HepG2 (cell line): ENCODE measurements around the gene TTYH1. TPM values are rescaled to one million over a fixed set of nuclear protein-coding genes. Genes with fewer than 3 reads are reported as not detected.
A peak's percentile ranks its signal among the peaks of the same experiment; 100 is the strongest.

Source experiments
- AKAP8 ChIP-seq: sonication (generic); formaldehyde crosslinking; IDR thresholded peaks from 2 replicates; pipeline ENCODE4 v1.5.1; 2020; ENCODE audit warnings: mild to moderate bottlenecking, missing genetic modification reagents
- GFI1 ChIP-seq: sonication (generic); formaldehyde crosslinking; IDR thresholded peaks from 2 replicates; pipeline ENCODE4 v1.5.0; 2020; ENCODE audit warnings: missing genetic modification reagents, mild to moderate bottlenecking, borderline replicate concordance
- HCFC1 ChIP-seq: fragments of 150-350 bp; IDR thresholded peaks from 2 replicates; pipeline ENCODE4 v1.6.1; 2014; ENCODE audit warnings: low read depth, low read length
- HNRNPL ChIP-seq: fragments of 200-400 bp; formaldehyde crosslinking; IDR thresholded peaks from 2 replicates; pipeline ENCODE4 v1.6.1; 2017; ENCODE audit warnings: mild to moderate bottlenecking, low read depth, low read length
- MBD4 ChIP-seq: IDR thresholded peaks from 2 replicates; pipeline ENCODE4 v1.6.1; 2012; ENCODE audit warnings: low read length, inconsistent platforms, borderline replicate concordance
- MYC ChIP-seq: sonication (generic); formaldehyde crosslinking; IDR thresholded peaks from 2 replicates; pipeline ENCODE4 v1.9.0; 2021; ENCODE audit warnings: missing genetic modification reagents, borderline replicate concordance
- MYNN ChIP-seq: sonication (generic); formaldehyde crosslinking; IDR thresholded peaks from 2 replicates; pipeline ENCODE4 v1.4.0; 2020; ENCODE audit warnings: mild to moderate bottlenecking, low read depth, missing genetic modification reagents
- PHF5A ChIP-seq: IDR thresholded peaks from one replicate; pipeline ENCODE4 v1.6.1; 2018; ENCODE audit warnings: low read depth, missing genetic modification reagents; ENCODE audit not compliant: unreplicated experiment
- RARA ChIP-seq: IDR thresholded peaks from 2 replicates; pipeline ENCODE4 v1.6.1; 2016; ENCODE audit warnings: missing genetic modification reagents, missing compliant biosample characterization
- RBFOX2 ChIP-seq: fragments of 200-400 bp; formaldehyde crosslinking; IDR thresholded peaks from 2 replicates; pipeline ENCODE4 v1.6.1; 2017; ENCODE audit warnings: low read depth, mild to moderate bottlenecking, low read length
- REPIN1 ChIP-seq: sonication (generic); formaldehyde crosslinking; IDR thresholded peaks from 2 replicates; pipeline ENCODE4 v1.8.0; 2022; ENCODE audit warnings: missing genetic modification reagents, low read depth, mild to moderate bottlenecking, borderline replicate concordance
- SYNCRIP ChIP-seq: fragments of 200-400 bp; formaldehyde crosslinking; IDR thresholded peaks from 2 replicates; pipeline ENCODE4 v1.6.1; 2018; ENCODE audit warnings: mild to moderate bottlenecking, low read depth, low read length; ENCODE audit not compliant: insufficient read depth
- TAF15 ChIP-seq: fragments of 200-400 bp; formaldehyde crosslinking; IDR thresholded peaks from one replicate; pipeline ENCODE4 v1.6.1; 2018; ENCODE audit warnings: mild to moderate bottlenecking, low read depth, low read length; ENCODE audit not compliant: poor library complexity, severe bottlenecking
- TARDBP ChIP-seq: sonication (generic); formaldehyde crosslinking; IDR thresholded peaks from 2 replicates; pipeline ENCODE4 v1.8.0; 2022; ENCODE audit warnings: mild to moderate bottlenecking, missing genetic modification reagents
- TOPORS ChIP-seq: sonication (generic); formaldehyde crosslinking; IDR thresholded peaks from 2 replicates; pipeline ENCODE4 v1.8.0; 2023; ENCODE audit warnings: mild to moderate bottlenecking, missing genetic modification reagents
- ZNF326 ChIP-seq: sonication (generic); formaldehyde crosslinking; IDR thresholded peaks from 2 replicates; pipeline ENCODE4 v1.4.0; 2020; ENCODE audit warnings: missing genetic modification reagents, borderline replicate concordance
- ZNF354B ChIP-seq: sonication (generic); formaldehyde crosslinking; IDR thresholded peaks from 2 replicates; pipeline ENCODE4 v1.8.0; 2022; ENCODE audit warnings: mild to moderate bottlenecking, missing genetic modification reagents
- ZNF383 ChIP-seq: sonication (generic); formaldehyde crosslinking; IDR thresholded peaks from 2 replicates; pipeline ENCODE4 v1.4.0; 2020; ENCODE audit warnings: missing genetic modification reagents, mild to moderate bottlenecking, borderline replicate concordance
- ZNF468 ChIP-seq: sonication (generic); formaldehyde crosslinking; IDR thresholded peaks from 2 replicates; pipeline ENCODE4 v1.8.0; 2022; ENCODE audit warnings: mild to moderate bottlenecking, moderate library complexity, missing genetic modification reagents
- ZNF501 ChIP-seq: sonication (generic); formaldehyde crosslinking; IDR thresholded peaks from 2 replicates; pipeline ENCODE4 v1.5.1; 2020; ENCODE audit warnings: mild to moderate bottlenecking, moderate library complexity, missing genetic modification reagents
- ZNF678 ChIP-seq: sonication (generic); formaldehyde crosslinking; IDR thresholded peaks from 2 replicates; pipeline ENCODE4 v1.4.0; 2020; ENCODE audit warnings: mild to moderate bottlenecking, missing genetic modification reagents
- polyA plus RNA-seq, 8 experiments: library from polyadenylated mRNA; depleted of rRNA in 3 of 8; stranded (reverse) in 7 of 8; unstranded in 1 of 8; fragments of >200 nt; fragmentation: Illumina TruSeq in 4 of 8; extraction: Trizol in 4 of 8; gene quantifications; 2 replicates each; pipeline versions ENCODE4 v1.2.1 to v1.2.3, GENCODE V29; 2011 to 2016; ENCODE audit warnings: low read depth in 4 of 8, missing spikeins in 1 of 8, mixed read lengths in 1 of 8; ENCODE audit not compliant: insufficient read depth in 1 of 8
- total RNA-seq, 5 experiments: library from RNA; depleted of rRNA; stranded (reverse); fragments of >200 nt; fragmentation: Illumina TruSeq; extraction: Trizol; gene quantifications; 2 replicates each; pipeline ENCODE4 v1.2.3, GENCODE V29; 2016; ENCODE audit warnings: low read depth in 1 of 5
- TF ChIP-seq, protein P1 (sequence below): IDR thresholded peaks from 2 replicates; pipeline ENCODE4 v1.4.0; 2020; ENCODE audit warnings: mild to moderate bottlenecking, missing genetic modification reagents
- TF ChIP-seq, protein P2 (sequence below): sonication (generic); formaldehyde crosslinking; IDR thresholded peaks from 2 replicates; pipeline ENCODE4 v1.5.0; 2020; ENCODE audit warnings: missing genetic modification reagents, mild to moderate bottlenecking, borderline replicate concordance
- TF ChIP-seq, protein P3 (sequence below): sonication (generic); formaldehyde crosslinking; IDR thresholded peaks from 2 replicates; pipeline ENCODE4 v1.4.0; 2020; ENCODE audit warnings: missing genetic modification reagents

The TTYH1 gene
- total and polyA plus RNA-seq, 2 of the 13 experiments (the other 11 are each of a cell fraction or from before 2014, with no cell fraction given): 6.9 to 19.9 TPM

DNA sequence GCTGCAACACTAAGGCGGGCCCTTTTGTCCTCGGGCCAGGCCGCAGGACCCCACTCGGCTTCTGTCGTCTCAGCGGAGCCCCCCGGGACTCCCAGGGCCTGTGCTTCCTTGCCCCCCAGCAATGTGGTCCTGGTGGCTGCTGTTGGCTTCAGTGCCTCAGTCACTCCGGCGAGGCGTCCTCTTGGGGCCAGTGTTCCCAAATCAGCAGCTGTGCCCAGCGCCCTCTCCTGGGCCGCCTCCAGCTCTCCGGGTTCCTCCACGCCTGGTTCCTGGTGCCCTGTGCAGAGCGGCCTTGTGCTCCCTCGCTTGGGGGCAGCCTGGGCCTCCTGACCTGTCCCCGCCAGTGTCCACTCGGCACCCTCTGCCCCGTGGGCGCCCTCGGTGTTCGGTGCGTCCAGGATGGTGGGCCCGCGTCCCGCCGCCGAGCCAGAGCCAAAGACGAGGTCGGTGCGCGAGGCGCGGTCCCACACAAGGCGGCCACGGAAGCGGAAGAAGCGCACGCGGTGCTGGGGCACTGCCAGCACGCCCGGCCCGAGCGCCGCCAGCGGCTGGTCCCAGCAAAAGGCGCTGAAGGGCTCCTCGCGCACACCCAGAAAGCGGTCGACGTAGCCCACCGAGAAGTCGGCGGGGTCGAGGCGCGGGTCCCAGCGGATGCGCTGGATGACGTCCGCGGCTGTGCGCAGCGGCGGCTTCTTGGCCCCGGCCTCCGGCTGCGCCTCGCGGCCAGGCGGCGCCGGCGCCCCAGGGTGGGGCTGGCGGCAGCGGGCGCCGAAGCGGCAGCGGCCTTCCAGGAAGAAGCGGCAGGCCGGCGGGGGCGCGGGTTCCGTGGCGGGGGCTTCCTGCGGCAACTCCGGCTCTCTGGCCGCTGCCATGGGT is 47.6 kb downstream of the TTYH1 start (continued):
- TF ChIP-seq, protein P1, sequence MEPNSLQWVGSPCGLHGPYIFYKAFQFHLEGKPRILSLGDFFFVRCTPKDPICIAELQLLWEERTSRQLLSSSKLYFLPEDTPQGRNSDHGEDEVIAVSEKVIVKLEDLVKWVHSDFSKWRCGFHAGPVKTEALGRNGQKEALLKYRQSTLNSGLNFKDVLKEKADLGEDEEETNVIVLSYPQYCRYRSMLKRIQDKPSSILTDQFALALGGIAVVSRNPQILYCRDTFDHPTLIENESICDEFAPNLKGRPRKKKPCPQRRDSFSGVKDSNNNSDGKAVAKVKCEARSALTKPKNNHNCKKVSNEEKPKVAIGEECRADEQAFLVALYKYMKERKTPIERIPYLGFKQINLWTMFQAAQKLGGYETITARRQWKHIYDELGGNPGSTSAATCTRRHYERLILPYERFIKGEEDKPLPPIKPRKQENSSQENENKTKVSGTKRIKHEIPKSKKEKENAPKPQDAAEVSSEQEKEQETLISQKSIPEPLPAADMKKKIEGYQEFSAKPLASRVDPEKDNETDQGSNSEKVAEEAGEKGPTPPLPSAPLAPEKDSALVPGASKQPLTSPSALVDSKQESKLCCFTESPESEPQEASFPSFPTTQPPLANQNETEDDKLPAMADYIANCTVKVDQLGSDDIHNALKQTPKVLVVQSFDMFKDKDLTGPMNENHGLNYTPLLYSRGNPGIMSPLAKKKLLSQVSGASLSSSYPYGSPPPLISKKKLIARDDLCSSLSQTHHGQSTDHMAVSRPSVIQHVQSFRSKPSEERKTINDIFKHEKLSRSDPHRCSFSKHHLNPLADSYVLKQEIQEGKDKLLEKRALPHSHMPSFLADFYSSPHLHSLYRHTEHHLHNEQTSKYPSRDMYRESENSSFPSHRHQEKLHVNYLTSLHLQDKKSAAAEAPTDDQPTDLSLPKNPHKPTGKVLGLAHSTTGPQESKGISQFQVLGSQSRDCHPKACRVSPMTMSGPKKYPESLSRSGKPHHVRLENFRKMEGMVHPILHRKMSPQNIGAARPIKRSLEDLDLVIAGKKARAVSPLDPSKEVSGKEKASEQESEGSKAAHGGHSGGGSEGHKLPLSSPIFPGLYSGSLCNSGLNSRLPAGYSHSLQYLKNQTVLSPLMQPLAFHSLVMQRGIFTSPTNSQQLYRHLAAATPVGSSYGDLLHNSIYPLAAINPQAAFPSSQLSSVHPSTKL (CRISPR knock-in tag): peak; percentile 17; the same call in 1 of the 2 replicates
- TF ChIP-seq PHF5A (no peak), TOPORS (CRISPR knock-in tag) (peak; percentile 82; the same call in 1 of the 2 replicates), ZNF501 (no peak), AKAP8 (peak; percentile 98), HNRNPL (peak; percentile 87; the same call in 1 of the 2 replicates), MYNN (CRISPR knock-in tag) (no peak), MBD4 (no peak), RBFOX2 (peak; percentile 90), ZNF383 (no peak), ZNF354B (CRISPR knock-in tag) (no peak), ZNF678 (no peak), SYNCRIP (no peak), MYC (peak; percentile 93; the same call in 1 of the 2 replicates), REPIN1 (peak; percentile 20; the same call in 1 of the 2 replicates), GFI1 (CRISPR knock-in tag) (no peak), HCFC1 (no peak), TARDBP (CRISPR knock-in tag) (peak; percentile 44), RARA (CRISPR knock-in tag) (no peak), TAF15 (peak; percentile 22), ZNF468 (0 out of 2 replicates have a peak, but pooled peaks have one; percentile 58), ZNF326 (CRISPR knock-in tag) (peak; percentile 80; the same call in 1 of the 2 replicates)
- TF ChIP-seq, protein P2, sequence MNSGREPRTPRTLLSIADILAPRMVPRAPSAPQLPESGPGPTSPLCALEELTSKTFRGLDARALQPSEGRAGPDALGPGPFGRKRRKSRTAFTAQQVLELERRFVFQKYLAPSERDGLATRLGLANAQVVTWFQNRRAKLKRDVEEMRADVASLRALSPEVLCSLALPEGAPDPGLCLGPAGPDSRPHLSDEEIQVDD (CRISPR knock-in tag): peak; percentile 77
- TF ChIP-seq, protein P3, sequence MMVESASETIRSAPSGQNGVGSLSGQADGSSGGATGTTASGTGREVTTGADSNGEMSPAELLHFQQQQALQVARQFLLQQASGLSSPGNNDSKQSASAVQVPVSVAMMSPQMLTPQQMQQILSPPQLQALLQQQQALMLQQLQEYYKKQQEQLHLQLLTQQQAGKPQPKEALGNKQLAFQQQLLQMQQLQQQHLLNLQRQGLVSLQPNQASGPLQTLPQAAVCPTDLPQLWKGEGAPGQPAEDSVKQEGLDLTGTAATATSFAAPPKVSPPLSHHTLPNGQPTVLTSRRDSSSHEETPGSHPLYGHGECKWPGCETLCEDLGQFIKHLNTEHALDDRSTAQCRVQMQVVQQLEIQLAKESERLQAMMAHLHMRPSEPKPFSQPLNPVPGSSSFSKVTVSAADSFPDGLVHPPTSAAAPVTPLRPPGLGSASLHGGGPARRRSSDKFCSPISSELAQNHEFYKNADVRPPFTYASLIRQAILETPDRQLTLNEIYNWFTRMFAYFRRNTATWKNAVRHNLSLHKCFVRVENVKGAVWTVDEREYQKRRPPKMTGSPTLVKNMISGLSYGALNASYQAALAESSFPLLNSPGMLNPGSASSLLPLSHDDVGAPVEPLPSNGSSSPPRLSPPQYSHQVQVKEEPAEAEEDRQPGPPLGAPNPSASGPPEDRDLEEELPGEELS (CRISPR knock-in tag): peak; percentile 26; the same call in 1 of the 2 replicates
